ENCODE data around the gene PPP2R3A. TPM values are rescaled to one million over a fixed set of nuclear protein-coding genes. Genes with fewer than 3 reads are reported as not detected.
A peak's percentile ranks its signal among the peaks of the same experiment; 100 is the strongest.
"Not testable (repeated sequence)": the region's sequence is repeated elsewhere in the genome, so short reads cannot be mapped to it uniquely, and the experiment has no call there.

PPP2R3A gene
- total and polyA plus RNA-seq, 2 experiments from 2014 or later: 18.3 to 43.9 TPM

DNA sequence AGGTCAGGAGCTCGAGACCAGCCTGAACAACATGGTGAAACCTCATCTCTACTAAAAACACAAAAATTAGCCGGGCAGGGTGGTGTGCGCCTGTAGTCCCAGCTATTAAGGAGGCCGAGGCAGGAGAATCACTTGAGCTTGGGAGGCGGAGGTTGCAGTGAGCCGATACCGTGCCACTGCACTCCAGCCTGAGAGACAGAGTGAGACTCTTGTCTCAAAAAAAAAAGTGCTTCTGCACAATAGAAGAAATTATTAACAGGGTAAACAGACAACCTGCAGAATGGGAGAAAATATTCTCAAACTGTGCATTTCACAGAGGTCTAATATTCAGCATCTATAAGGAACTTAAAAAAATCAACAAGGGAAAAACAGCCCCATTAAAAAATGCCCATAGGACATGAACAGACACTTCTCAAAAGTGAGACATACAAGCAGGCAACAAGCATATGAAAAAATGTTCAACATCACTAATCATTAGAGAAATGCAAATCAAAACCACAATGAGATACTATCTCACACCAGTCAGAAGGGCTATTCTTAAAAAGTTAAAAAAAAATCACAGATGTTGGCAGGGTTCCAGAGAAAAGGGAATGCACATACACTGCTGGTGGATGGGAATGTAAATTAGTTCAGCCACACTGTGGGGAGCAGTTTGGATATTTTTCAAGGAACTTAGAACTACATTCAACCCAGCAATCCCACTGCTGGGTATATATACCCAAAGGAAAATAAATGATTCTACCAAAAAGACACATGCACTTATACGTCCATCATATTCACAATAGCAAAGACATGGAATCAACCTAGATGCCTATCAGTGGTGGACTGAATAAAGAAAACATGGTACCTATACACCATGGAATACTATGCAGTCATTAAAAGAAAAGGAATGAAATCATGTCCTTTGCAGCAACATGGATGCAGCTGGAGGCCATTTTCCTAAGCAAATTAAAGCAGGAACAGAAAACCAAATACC, 155.1 kb downstream of the PPP2R3A start:
- Histone ChIP-seq H3K27ac (no peak overlapping the region), H3K4me3 (no peak overlapping the region), H3K36me3 (peaks cover 12% of the 10 kb centered on the region), H3K27me3 (no peaks in the 10 kb centered on the region), H3K4me1 (ENCODE audit: low read depth) (no peaks in the 10 kb centered on the region), H3K9me3 (ENCODE audit: low read depth) (no peaks in the 10 kb centered on the region)
- DNase-seq (ENCODE audit: low read depth in 1 of 2, low spot score in 1 of 2): peak in 1 of 2 donors; percentile 68
- TF ChIP-seq, protein P1, sequence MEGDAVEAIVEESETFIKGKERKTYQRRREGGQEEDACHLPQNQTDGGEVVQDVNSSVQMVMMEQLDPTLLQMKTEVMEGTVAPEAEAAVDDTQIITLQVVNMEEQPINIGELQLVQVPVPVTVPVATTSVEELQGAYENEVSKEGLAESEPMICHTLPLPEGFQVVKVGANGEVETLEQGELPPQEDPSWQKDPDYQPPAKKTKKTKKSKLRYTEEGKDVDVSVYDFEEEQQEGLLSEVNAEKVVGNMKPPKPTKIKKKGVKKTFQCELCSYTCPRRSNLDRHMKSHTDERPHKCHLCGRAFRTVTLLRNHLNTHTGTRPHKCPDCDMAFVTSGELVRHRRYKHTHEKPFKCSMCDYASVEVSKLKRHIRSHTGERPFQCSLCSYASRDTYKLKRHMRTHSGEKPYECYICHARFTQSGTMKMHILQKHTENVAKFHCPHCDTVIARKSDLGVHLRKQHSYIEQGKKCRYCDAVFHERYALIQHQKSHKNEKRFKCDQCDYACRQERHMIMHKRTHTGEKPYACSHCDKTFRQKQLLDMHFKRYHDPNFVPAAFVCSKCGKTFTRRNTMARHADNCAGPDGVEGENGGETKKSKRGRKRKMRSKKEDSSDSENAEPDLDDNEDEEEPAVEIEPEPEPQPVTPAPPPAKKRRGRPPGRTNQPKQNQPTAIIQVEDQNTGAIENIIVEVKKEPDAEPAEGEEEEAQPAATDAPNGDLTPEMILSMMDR (IDR thresholded peaks at IDR 0.05; ENCODE audit: low read depth, low read length): no peak

DNA sequence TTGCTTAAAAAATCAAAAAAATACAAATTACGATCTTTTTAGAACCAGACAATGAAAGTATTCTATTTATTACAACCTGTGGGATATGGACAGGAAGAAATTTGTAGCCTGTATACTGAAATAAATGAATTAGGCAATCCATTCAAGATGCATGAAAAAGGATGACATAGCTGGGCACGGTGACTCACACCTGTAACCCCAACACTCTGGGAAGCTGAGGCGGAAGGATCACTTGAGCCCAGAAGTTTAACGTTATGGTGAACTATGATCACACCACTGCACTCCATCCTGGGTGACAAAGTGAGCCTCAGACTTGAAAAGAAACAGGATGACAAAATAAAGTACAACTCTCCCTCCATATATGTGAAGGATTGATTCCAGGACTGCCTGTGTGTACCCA, 156.5 kb downstream of the PPP2R3A start:
- no peak for DNase-seq (ENCODE audit: low read depth in 1 of 2, low spot score in 1 of 2)
- no peaks in the 10 kb centered on the region for H3K9me3 ChIP-seq (ENCODE audit: low read depth)
- peaks cover 12% of the 10 kb centered on the region for H3K36me3 ChIP-seq
- TF ChIP-seq, protein P1 (IDR thresholded peaks at IDR 0.05; ENCODE audit: low read depth, low read length): no peak
- no peak overlapping the region for H3K27ac ChIP-seq
- no peaks in the 10 kb centered on the region for H3K27me3 ChIP-seq
- H3K4me1 ChIP-seq (ENCODE audit: low read depth): no peaks in the 10 kb centered on the region
- no peak overlapping the region for H3K4me3 ChIP-seq

DNA sequence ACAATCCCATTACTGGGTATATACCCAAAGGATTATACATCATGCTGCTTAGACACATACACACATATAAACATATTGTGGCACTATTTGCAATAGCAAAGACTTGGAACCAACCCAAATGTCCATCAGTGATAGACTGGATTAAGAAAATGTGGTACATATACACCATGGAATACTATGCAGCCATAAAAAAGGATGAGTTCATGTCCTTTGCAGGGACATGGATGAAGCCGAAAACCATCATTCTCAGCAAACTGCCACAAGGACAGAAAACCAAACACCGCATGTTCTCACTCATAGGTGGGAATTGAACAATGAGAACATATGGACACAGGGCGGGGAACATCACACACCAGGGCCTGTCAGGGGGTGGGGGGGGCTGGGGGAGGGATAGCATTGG, 166.1 kb downstream of the PPP2R3A start:
- H3K4me3 ChIP-seq; DNase-seq (ENCODE audit: low read depth in 1 of 2, low spot score in 1 of 2); H3K27me3 ChIP-seq; H3K9me3 ChIP-seq (ENCODE audit: low read depth); H3K27ac ChIP-seq; H3K36me3 ChIP-seq: not testable (repeated sequence)
- peaks cover 14% of the 10 kb centered on the region for H3K4me1 ChIP-seq (ENCODE audit: low read depth)

DNA sequence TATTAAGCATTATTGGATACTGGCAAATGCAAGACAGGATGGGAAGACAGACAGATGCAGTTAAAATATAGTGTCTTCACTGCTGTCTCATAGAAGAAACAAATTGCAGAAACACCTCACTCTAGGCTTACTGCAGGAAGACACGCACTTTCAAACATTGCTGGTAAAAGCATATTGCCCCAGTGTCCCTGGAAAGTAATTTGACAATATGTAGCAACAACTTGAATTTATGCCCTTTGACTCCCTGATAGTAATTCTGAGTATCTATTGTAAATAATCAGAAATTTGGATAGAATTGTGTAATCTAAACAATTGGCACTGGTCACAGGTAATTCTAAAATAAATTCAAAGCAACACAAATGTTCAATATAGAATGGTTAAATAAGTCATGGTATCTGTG, 168.6 kb downstream of the PPP2R3A start:
- no peak for DNase-seq (ENCODE audit: low read depth in 1 of 2, low spot score in 1 of 2)
- TF ChIP-seq, protein P1 (IDR thresholded peaks at IDR 0.05; ENCODE audit: low read depth, low read length): no peak
- H3K27me3 ChIP-seq: no peaks in the 10 kb centered on the region
- peak overlapping the region; percentile 0 for H3K27ac ChIP-seq
- no peak overlapping the region for H3K4me3 ChIP-seq
- no peaks in the 10 kb centered on the region for H3K9me3 ChIP-seq (ENCODE audit: low read depth)
- H3K4me1 ChIP-seq (ENCODE audit: low read depth): peaks cover 14% of the 10 kb centered on the region
- peaks cover 5% of the 10 kb centered on the region for H3K36me3 ChIP-seq

DNA sequence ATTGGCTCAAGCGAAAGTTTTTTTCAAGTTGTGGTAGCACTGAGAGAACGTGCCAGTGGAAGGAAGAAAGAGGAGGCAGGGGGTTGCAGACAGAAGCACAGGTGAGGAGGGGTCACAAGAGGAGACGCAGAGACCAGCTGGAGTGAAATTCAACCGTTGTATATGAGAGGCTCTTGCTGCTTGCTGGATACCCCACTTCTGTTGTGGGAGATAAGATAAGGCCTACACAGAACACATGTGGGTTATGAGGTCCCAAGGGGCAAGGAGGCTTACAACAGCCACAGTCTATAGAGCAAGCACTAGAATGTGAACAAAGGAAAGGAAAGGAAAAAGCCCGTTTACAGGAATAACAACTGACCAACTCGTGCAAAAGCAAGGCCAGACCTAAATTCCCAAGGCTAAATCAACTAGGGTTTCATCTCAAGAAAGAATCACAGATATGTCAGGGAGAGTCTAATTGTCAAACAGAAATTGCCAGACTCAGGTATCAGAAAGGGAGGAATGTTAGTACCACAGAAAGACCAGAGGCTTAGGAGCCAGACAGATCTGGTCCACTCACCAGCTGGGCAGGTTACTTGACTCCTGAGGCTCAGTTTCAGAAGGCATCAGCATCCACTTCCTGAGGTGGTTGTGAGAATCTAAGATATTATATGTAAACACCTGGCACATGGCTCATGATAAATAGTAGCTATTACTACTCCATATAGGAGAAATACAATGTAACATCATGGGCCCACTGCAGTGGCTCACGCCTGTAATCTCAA, 169.7 kb downstream of the PPP2R3A start:
- peak; percentile 29 to 78 for DNase-seq (ENCODE audit: low read depth in 1 of 2, low spot score in 1 of 2)
- H3K4me1 ChIP-seq (ENCODE audit: low read depth): peaks cover 14% of the 10 kb centered on the region
- TF ChIP-seq, protein P1 (IDR thresholded peaks at IDR 0.05; ENCODE audit: low read depth, low read length): no peak

More for the DNA sequence above, 169.7 kb downstream of the PPP2R3A start:
- Histone ChIP-seq H3K9me3 (ENCODE audit: low read depth) (no peaks in the 10 kb centered on the region), H3K27me3 (no peaks in the 10 kb centered on the region), H3K4me3 (no peak overlapping the region), H3K36me3 (peaks cover 5% of the 10 kb centered on the region), H3K27ac (peak overlapping the region; percentile 0)
